HAP-1 (cell line): ENCODE measurements around the gene PTPRJ.

ENCODE experiments used
- DNase-seq, 2 experiments: peaks; one replicate each; pipeline ENCODE4 v3.0.0-alpha.2; 2016 to 2020; ENCODE audit warnings: low spot score in 2 of 2
- H3K27me3 ChIP-seq: fragments of 250-450 bp; sonication (Bioruptor Pico); 2 replicates; pipeline ENCODE4 v1.5.1; 2020; ENCODE audit warnings: low read depth, mild to moderate bottlenecking, moderate library complexity
- H3K36me3 ChIP-seq: fragments of 250-450 bp; sonication (Bioruptor Pico); replicated peaks from 2 replicates; pipeline ENCODE4 v1.5.1; 2020; ENCODE audit warnings: mild to moderate bottlenecking
- H3K4me1 ChIP-seq: fragments of 250-450 bp; sonication (Bioruptor Pico); 2 replicates; pipeline ENCODE4 v1.5.1; 2020; ENCODE audit warnings: mild to moderate bottlenecking
- H3K4me3 ChIP-seq: fragments of 250-450 bp; sonication (Bioruptor Pico); 2 replicates; pipeline ENCODE4 v1.5.1; 2020; ENCODE audit warnings: mild to moderate bottlenecking, moderate library complexity
- H3K9me3 ChIP-seq: fragments of 250-450 bp; sonication (Bioruptor Pico); 2 replicates; pipeline ENCODE4 v1.5.1; 2020; ENCODE audit warnings: mild to moderate bottlenecking, moderate library complexity
- in situ Hi-C: fragments of 300-500 bp; cut with MboI; formaldehyde crosslinking; loops from 3 replicates; pipeline ENCODE4 v1.14.3; 2020; ENCODE audit warnings: low sequenced_read_pairs, inconsistent platforms, mixed read lengths

PTPRJ gene

GRCh38 chr11:47980907-47981621 lies 705 bp downstream of the PTPRJ start:
- H3K4me1 ChIP-seq: peaks cover 31% of the 10 kb centered on the region
- no peaks in the 10 kb centered on the region for H3K9me3 ChIP-seq
- no peaks in the 10 kb centered on the region for H3K27me3 ChIP-seq
- no peaks in the 10 kb centered on the region; the same call in 1 of the 2 replicates for H3K36me3 ChIP-seq
- in situ Hi-C loops: no loop called here
- DNase-seq: peak in 1 of 2 experiments; percentile 71
- H3K4me3 ChIP-seq: peak overlapping the region; percentile 61

- no peaks in the 10 kb centered on the region; the same call in 1 of the 2 replicates for H3K36me3 ChIP-seq
- in situ Hi-C loops: no loop called here
- DNase-seq: no peak
- H3K27me3 ChIP-seq: no peaks in the 10 kb centered on the region
- H3K4me1 ChIP-seq: peaks cover 31% of the 10 kb centered on the region
- peak overlapping the region; percentile 61 for H3K4me3 ChIP-seq
- H3K9me3 ChIP-seq: no peaks in the 10 kb centered on the region
These were observed 1.5 kb downstream of the PTPRJ start for GRCh38 chr11:47981667-47982404.

GRCh38 chr11:47982616-47983015 lies 2.3 kb downstream of the PTPRJ start:
- H3K4me3 ChIP-seq: no peak overlapping the region
- no peaks in the 10 kb centered on the region; the same call in 1 of the 2 replicates for H3K36me3 ChIP-seq
- peaks cover 33% of the 10 kb centered on the region for H3K4me1 ChIP-seq
- no peaks in the 10 kb centered on the region for H3K9me3 ChIP-seq
- in situ Hi-C loops: no loop called here
- DNase-seq: no peak
- no peaks in the 10 kb centered on the region for H3K27me3 ChIP-seq

- in situ Hi-C loops: no loop called here
- Histone ChIP-seq H3K36me3 (no peaks in the 10 kb centered on the region; the same call in 1 of the 2 replicates), H3K9me3 (no peaks in the 10 kb centered on the region), H3K4me3 (no peak overlapping the region), H3K4me1 (peaks cover 35% of the 10 kb centered on the region), H3K27me3 (no peaks in the 10 kb centered on the region)
- DNase-seq: peak in 1 of 2 experiments; percentile 32
These were observed 3.4 kb downstream of the PTPRJ start for GRCh38 chr11:47983464-47984397.

GRCh38 chr11:47986219-47986618 lies 5.9 kb downstream of the PTPRJ start:
- in situ Hi-C loops: no loop called here
- Histone ChIP-seq H3K9me3 (no peaks in the 10 kb centered on the region), H3K4me1 (peaks cover 45% of the 10 kb centered on the region), H3K4me3 (no peak overlapping the region), H3K36me3 (no peaks in the 10 kb centered on the region; the same call in 1 of the 2 replicates), H3K27me3 (no peaks in the 10 kb centered on the region)
- no peak for DNase-seq

- H3K4me1 ChIP-seq: peaks cover 49% of the 10 kb centered on the region
- in situ Hi-C loops: no loop called here
These were observed 6.4 kb downstream of the PTPRJ start for GRCh38 chr11:47986742-47987141.

GRCh38 chr11:47987310-47987709 lies 7.0 kb downstream of the PTPRJ start:
- H3K36me3 ChIP-seq: no peaks in the 10 kb centered on the region; the same call in 1 of the 2 replicates
- H3K4me3 ChIP-seq: no peak overlapping the region
- H3K27me3 ChIP-seq: no peaks in the 10 kb centered on the region
- no peaks in the 10 kb centered on the region for H3K9me3 ChIP-seq
- no peak for DNase-seq
- peaks cover 49% of the 10 kb centered on the region for H3K4me1 ChIP-seq
- in situ Hi-C loops: no loop called here

More at GRCh38 chr11:47986742-47987141, 6.4 kb downstream of the PTPRJ start:
- Histone ChIP-seq H3K27me3 (no peaks in the 10 kb centered on the region), H3K9me3 (no peaks in the 10 kb centered on the region), H3K36me3 (no peaks in the 10 kb centered on the region; the same call in 1 of the 2 replicates), H3K4me3 (no peak overlapping the region)
- no peak for DNase-seq

- no peaks in the 10 kb centered on the region for H3K9me3 ChIP-seq
- no peaks in the 10 kb centered on the region for H3K36me3 ChIP-seq
- in situ Hi-C loops: no loop called here
- no peak overlapping the region for H3K4me3 ChIP-seq
- peaks cover 49% of the 10 kb centered on the region for H3K4me1 ChIP-seq
- no peaks in the 10 kb centered on the region for H3K27me3 ChIP-seq
- DNase-seq: no peak
These were observed 7.4 kb downstream of the PTPRJ start for GRCh38 chr11:47987781-47988180.

- peaks cover 44% of the 10 kb centered on the region for H3K4me1 ChIP-seq
- no peaks in the 10 kb centered on the region for H3K36me3 ChIP-seq
- DNase-seq: no peak
- H3K9me3 ChIP-seq: no peaks in the 10 kb centered on the region
- in situ Hi-C loops: no loop called here
- H3K27me3 ChIP-seq: no peaks in the 10 kb centered on the region
- no peak overlapping the region for H3K4me3 ChIP-seq
These were observed 9.4 kb downstream of the PTPRJ start for GRCh38 chr11:47989779-47990178.

GRCh38 chr11:47991266-47991830 lies 11.0 kb downstream of the PTPRJ start:
- Histone ChIP-seq H3K4me1 (peaks cover 44% of the 10 kb centered on the region), H3K36me3 (no peaks in the 10 kb centered on the region), H3K27me3 (no peaks in the 10 kb centered on the region), H3K4me3 (no peak overlapping the region), H3K9me3 (no peaks in the 10 kb centered on the region)
- peak; percentile 61 to 64 for DNase-seq
- in situ Hi-C loops: no loop called here

GRCh38 chr11:47991894-47992293 lies 11.5 kb downstream of the PTPRJ start:
- Histone ChIP-seq H3K4me3 (no peak overlapping the region), H3K36me3 (no peaks in the 10 kb centered on the region), H3K4me1 (peaks cover 44% of the 10 kb centered on the region), H3K27me3 (no peaks in the 10 kb centered on the region), H3K9me3 (no peaks in the 10 kb centered on the region)
- in situ Hi-C loops: no loop called here
- DNase-seq: peak in 1 of 2 experiments; percentile 83

- in situ Hi-C loops: no loop called here
- Histone ChIP-seq H3K4me3 (no peak overlapping the region), H3K4me1 (peaks cover 48% of the 10 kb centered on the region), H3K9me3 (no peaks in the 10 kb centered on the region), H3K36me3 (no peaks in the 10 kb centered on the region), H3K27me3 (no peaks in the 10 kb centered on the region)
- no peak for DNase-seq
These were observed 12.8 kb downstream of the PTPRJ start for GRCh38 chr11:47992959-47993820.
